Measurements from ENCODE around the gene ESYT3.

ESYT3 gene

DNA sequence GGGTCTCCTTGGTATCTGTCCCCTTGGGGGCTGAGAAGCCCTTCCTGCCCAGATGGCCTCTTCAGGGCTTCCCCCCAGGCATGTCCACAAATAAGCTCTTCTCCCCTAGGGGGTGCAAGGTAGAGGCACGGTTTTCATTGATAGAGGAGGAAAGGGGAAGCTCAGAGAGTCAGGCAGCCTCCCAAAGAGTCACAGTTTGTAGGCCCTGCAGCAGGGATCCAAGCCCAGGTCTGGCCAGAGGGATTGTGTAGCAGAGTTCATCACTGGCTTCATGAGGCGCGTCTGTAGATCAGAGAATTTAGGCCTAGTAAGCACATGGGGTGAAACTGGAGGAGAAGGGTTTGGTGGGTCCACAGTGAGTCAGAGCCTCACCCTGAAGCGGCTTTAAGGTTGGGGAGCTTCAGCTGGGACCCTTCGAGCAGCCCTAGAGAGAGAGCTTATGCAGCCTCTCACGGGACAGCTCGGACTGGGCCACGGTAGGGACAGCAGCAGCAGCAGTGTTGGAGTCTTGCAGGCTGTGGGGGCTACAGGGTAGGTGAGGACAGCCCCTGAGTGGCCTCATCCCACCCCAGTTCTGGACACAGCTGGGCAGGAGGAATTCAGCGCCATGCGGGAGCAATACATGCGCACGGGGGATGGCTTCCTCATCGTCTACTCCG, 37.5 kb upstream of the ESYT3 start:
- Histone ChIP-seq H3K4me1 (ENCODE audit: control insufficient read depth in 2 of 2, insufficient read depth in 2 of 2, low read length in 2 of 2) (no peaks in the 10 kb centered on the region), H3K9ac (ENCODE audit: low read depth in 1 of 2, low read length in 2 of 2) (no peak overlapping the region), H3K27ac (ENCODE audit: low read depth in 2 of 2, low read length in 2 of 2) (no peak overlapping the region), H3K36me3 (ENCODE audit: control insufficient read depth in 2 of 2, insufficient read depth in 2 of 2, low read length in 2 of 2) (no peaks in the 10 kb centered on the region), H3K9me3 (ENCODE audit: control insufficient read depth in 2 of 2, low read length in 2 of 2) (no peaks in the 10 kb centered on the region), H3K27me3 (ENCODE audit: control insufficient read depth in 2 of 2, insufficient read depth in 2 of 2, low read length in 2 of 2) (no peaks in the 10 kb centered on the region), H3K4me3 (ENCODE audit: low read length in 2 of 2) (no peak overlapping the region)

- H3K36me3 ChIP-seq (ENCODE audit: control insufficient read depth in 2 of 2, insufficient read depth in 2 of 2, low read length in 2 of 2): no peaks in the 10 kb centered on the region
- no peak overlapping the region for H3K9ac ChIP-seq (ENCODE audit: low read depth in 1 of 2, low read length in 2 of 2)
- no peak overlapping the region for H3K4me3 ChIP-seq (ENCODE audit: low read length in 2 of 2)
- no peaks in the 10 kb centered on the region for H3K4me1 ChIP-seq (ENCODE audit: control insufficient read depth in 2 of 2, insufficient read depth in 2 of 2, low read length in 2 of 2)
- no peak overlapping the region for H3K27ac ChIP-seq (ENCODE audit: low read depth in 2 of 2, low read length in 2 of 2)
- no peaks in the 10 kb centered on the region for H3K27me3 ChIP-seq (ENCODE audit: control insufficient read depth in 2 of 2, insufficient read depth in 2 of 2, low read length in 2 of 2)
- no peaks in the 10 kb centered on the region for H3K9me3 ChIP-seq (ENCODE audit: control insufficient read depth in 2 of 2, low read length in 2 of 2)
These were observed 36.4 kb upstream of the ESYT3 start for GRCh38 chr3:138397983-138398382.

DNA sequence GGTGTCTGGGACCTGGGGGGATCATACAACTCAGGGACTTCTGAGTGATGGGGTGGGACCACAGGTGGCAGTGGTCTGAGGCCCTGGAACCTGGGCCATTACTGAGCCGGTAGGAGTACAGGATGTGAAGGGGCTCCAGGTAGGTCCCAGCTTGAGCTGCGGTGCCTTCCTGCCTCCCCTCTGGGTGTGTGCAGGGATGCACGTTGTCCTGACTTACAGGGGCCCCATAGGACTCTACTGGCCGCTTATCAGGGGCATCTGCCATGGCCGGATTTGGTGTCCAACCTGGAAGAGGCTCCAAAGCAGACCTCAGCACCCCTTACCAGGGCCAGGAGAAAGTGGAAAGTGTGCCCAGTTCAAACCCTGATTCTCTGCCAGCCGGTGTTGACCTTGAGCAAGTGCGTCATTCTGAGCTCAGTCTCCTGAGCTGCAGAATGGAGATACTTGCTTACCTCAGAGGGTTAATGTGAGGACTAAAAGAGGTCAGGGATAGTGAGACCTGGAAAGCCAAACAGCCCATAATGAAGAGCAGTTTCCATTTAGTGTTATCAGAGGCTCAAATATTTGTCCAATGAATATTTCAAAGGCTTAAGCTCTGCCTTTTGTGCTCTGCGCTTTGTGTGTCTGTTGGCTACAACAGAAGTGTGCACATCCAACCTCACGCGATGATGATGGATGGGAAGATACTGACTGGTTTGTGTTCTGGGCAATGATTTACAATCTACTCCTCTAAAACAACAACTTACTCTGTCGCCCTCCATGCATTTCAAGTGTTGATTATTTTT, 35.4 kb upstream of the ESYT3 start:
- Histone ChIP-seq H3K9me3 (ENCODE audit: control insufficient read depth in 2 of 2, low read length in 2 of 2) (no peaks in the 10 kb centered on the region), H3K9ac (ENCODE audit: low read depth in 1 of 2, low read length in 2 of 2) (no peak overlapping the region), H3K27me3 (ENCODE audit: control insufficient read depth in 2 of 2, insufficient read depth in 2 of 2, low read length in 2 of 2) (no peaks in the 10 kb centered on the region), H3K36me3 (ENCODE audit: control insufficient read depth in 2 of 2, insufficient read depth in 2 of 2, low read length in 2 of 2) (no peaks in the 10 kb centered on the region), H3K27ac (ENCODE audit: low read depth in 2 of 2, low read length in 2 of 2) (no peak overlapping the region), H3K4me3 (ENCODE audit: low read length in 2 of 2) (no peak overlapping the region), H3K4me1 (ENCODE audit: control insufficient read depth in 2 of 2, insufficient read depth in 2 of 2, low read length in 2 of 2) (no peaks in the 10 kb centered on the region)

- no peak overlapping the region for H3K4me3 ChIP-seq (ENCODE audit: low read length in 2 of 2)
- no peak overlapping the region for H3K9ac ChIP-seq (ENCODE audit: low read depth in 1 of 2, low read length in 2 of 2)
- H3K27ac ChIP-seq (ENCODE audit: low read depth in 2 of 2, low read length in 2 of 2): no peak overlapping the region
- no peaks in the 10 kb centered on the region for H3K36me3 ChIP-seq (ENCODE audit: control insufficient read depth in 2 of 2, insufficient read depth in 2 of 2, low read length in 2 of 2)
- H3K27me3 ChIP-seq (ENCODE audit: control insufficient read depth in 2 of 2, insufficient read depth in 2 of 2, low read length in 2 of 2): no peaks in the 10 kb centered on the region
- H3K9me3 ChIP-seq (ENCODE audit: control insufficient read depth in 2 of 2, low read length in 2 of 2): no peaks in the 10 kb centered on the region
- H3K4me1 ChIP-seq (ENCODE audit: control insufficient read depth in 2 of 2, insufficient read depth in 2 of 2, low read length in 2 of 2): no peaks in the 10 kb centered on the region
These were observed 34.6 kb upstream of the ESYT3 start for GRCh38 chr3:138399766-138400165.

DNA sequence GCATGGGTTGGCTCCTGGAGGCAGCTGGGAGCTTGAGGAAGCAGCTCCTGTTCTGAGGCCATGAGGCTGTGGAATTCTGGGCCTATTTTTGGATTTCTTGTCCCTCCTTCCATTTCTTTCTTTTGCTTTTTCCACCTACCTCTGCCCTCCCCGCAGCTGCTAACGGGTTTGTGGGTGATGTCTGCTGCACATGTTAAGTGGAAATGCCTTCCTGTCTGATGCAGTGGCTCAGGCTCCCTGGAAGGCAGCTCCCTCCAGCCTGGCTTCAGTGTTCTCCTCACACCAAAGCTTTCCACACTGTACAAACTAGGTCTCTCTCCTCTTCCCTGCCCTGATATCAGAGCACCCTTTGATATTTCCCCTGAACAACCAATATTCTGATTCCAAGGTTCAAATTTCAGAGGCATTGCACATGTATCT, 33.8 kb upstream of the ESYT3 start:
- Histone ChIP-seq H3K9me3 (ENCODE audit: control insufficient read depth in 2 of 2, low read length in 2 of 2) (no peaks in the 10 kb centered on the region), H3K27ac (ENCODE audit: low read depth in 2 of 2, low read length in 2 of 2) (no peak overlapping the region), H3K4me1 (ENCODE audit: control insufficient read depth in 2 of 2, insufficient read depth in 2 of 2, low read length in 2 of 2) (no peaks in the 10 kb centered on the region), H3K36me3 (ENCODE audit: control insufficient read depth in 2 of 2, insufficient read depth in 2 of 2, low read length in 2 of 2) (no peaks in the 10 kb centered on the region), H3K9ac (ENCODE audit: low read depth in 1 of 2, low read length in 2 of 2) (no peak overlapping the region), H3K4me3 (ENCODE audit: low read length in 2 of 2) (no peak overlapping the region), H3K27me3 (ENCODE audit: control insufficient read depth in 2 of 2, insufficient read depth in 2 of 2, low read length in 2 of 2) (no peaks in the 10 kb centered on the region)

- Histone ChIP-seq H3K36me3 (ENCODE audit: control insufficient read depth in 2 of 2, insufficient read depth in 2 of 2, low read length in 2 of 2) (no peaks in the 10 kb centered on the region), H3K9me3 (ENCODE audit: control insufficient read depth in 2 of 2, low read length in 2 of 2) (no peaks in the 10 kb centered on the region), H3K27ac (ENCODE audit: low read depth in 2 of 2, low read length in 2 of 2) (no peak overlapping the region), H3K4me1 (ENCODE audit: control insufficient read depth in 2 of 2, insufficient read depth in 2 of 2, low read length in 2 of 2) (no peaks in the 10 kb centered on the region), H3K27me3 (ENCODE audit: control insufficient read depth in 2 of 2, insufficient read depth in 2 of 2, low read length in 2 of 2) (no peaks in the 10 kb centered on the region), H3K9ac (ENCODE audit: low read depth in 1 of 2, low read length in 2 of 2) (no peak overlapping the region), H3K4me3 (ENCODE audit: low read length in 2 of 2) (no peak overlapping the region)
These were observed 32.6 kb upstream of the ESYT3 start for GRCh38 chr3:138401834-138402233.

DNA sequence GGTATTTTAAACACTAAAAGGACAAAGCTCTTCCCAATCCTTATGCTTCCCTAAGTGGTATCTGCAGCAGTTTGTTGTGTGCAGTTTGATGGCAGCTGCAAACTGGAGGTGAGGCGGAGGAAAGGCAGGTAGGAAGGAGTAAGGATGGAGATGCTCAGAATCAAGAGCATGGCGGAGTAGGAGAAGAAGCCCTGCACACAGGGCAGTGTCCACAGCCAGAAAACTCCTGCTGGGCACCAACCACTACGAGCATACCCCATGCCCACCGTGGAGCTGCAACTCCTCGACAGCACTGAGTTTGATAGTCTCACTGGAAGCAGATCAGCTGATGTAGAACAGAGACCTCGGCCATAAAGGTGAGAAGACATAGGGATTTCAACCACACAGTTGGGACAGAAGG, 30.3 kb upstream of the ESYT3 start:
- no peaks in the 10 kb centered on the region for H3K27me3 ChIP-seq (ENCODE audit: control insufficient read depth in 2 of 2, insufficient read depth in 2 of 2, low read length in 2 of 2)
- no peak overlapping the region for H3K27ac ChIP-seq (ENCODE audit: low read depth in 2 of 2, low read length in 2 of 2)
- no peaks in the 10 kb centered on the region for H3K4me1 ChIP-seq (ENCODE audit: control insufficient read depth in 2 of 2, insufficient read depth in 2 of 2, low read length in 2 of 2)
- no peaks in the 10 kb centered on the region for H3K36me3 ChIP-seq (ENCODE audit: control insufficient read depth in 2 of 2, insufficient read depth in 2 of 2, low read length in 2 of 2)
- H3K9ac ChIP-seq (ENCODE audit: low read depth in 1 of 2, low read length in 2 of 2): no peak overlapping the region
- no peak overlapping the region for H3K4me3 ChIP-seq (ENCODE audit: low read length in 2 of 2)
- no peaks in the 10 kb centered on the region for H3K9me3 ChIP-seq (ENCODE audit: control insufficient read depth in 2 of 2, low read length in 2 of 2)

- no peaks in the 10 kb centered on the region for H3K4me1 ChIP-seq (ENCODE audit: control insufficient read depth in 2 of 2, insufficient read depth in 2 of 2, low read length in 2 of 2)
These were observed 29.4 kb upstream of the ESYT3 start for GRCh38 chr3:138405001-138405400.

GRCh38 chr3:138405486-138405885, 28.9 kb upstream of the ESYT3 start:
- no peaks in the 10 kb centered on the region for H3K4me1 ChIP-seq (ENCODE audit: control insufficient read depth in 2 of 2, insufficient read depth in 2 of 2, low read length in 2 of 2)
- no peak overlapping the region for H3K27ac ChIP-seq (ENCODE audit: low read depth in 2 of 2, low read length in 2 of 2)
- H3K4me3 ChIP-seq (ENCODE audit: low read length in 2 of 2): no peak overlapping the region
- H3K9me3 ChIP-seq (ENCODE audit: control insufficient read depth in 2 of 2, low read length in 2 of 2): no peaks in the 10 kb centered on the region
- H3K36me3 ChIP-seq (ENCODE audit: control insufficient read depth in 2 of 2, insufficient read depth in 2 of 2, low read length in 2 of 2): no peaks in the 10 kb centered on the region
- H3K9ac ChIP-seq (ENCODE audit: low read depth in 1 of 2, low read length in 2 of 2): no peak overlapping the region
- no peaks in the 10 kb centered on the region for H3K27me3 ChIP-seq (ENCODE audit: control insufficient read depth in 2 of 2, insufficient read depth in 2 of 2, low read length in 2 of 2)

More at GRCh38 chr3:138405001-138405400, 29.4 kb upstream of the ESYT3 start:
- H3K27me3 ChIP-seq (ENCODE audit: control insufficient read depth in 2 of 2, insufficient read depth in 2 of 2, low read length in 2 of 2): no peaks in the 10 kb centered on the region
- no peaks in the 10 kb centered on the region for H3K36me3 ChIP-seq (ENCODE audit: control insufficient read depth in 2 of 2, insufficient read depth in 2 of 2, low read length in 2 of 2)
- no peak overlapping the region for H3K9ac ChIP-seq (ENCODE audit: low read depth in 1 of 2, low read length in 2 of 2)
- H3K9me3 ChIP-seq (ENCODE audit: control insufficient read depth in 2 of 2, low read length in 2 of 2): no peaks in the 10 kb centered on the region
- no peak overlapping the region for H3K27ac ChIP-seq (ENCODE audit: low read depth in 2 of 2, low read length in 2 of 2)
- no peak overlapping the region for H3K4me3 ChIP-seq (ENCODE audit: low read length in 2 of 2)

GRCh38 chr3:138406606-138407005, 27.8 kb upstream of the ESYT3 start:
- no peaks in the 10 kb centered on the region for H3K36me3 ChIP-seq (ENCODE audit: control insufficient read depth in 2 of 2, insufficient read depth in 2 of 2, low read length in 2 of 2)
- no peaks in the 10 kb centered on the region for H3K9me3 ChIP-seq (ENCODE audit: control insufficient read depth in 2 of 2, low read length in 2 of 2)
- H3K27ac ChIP-seq (ENCODE audit: low read depth in 2 of 2, low read length in 2 of 2): no peak overlapping the region
- no peaks in the 10 kb centered on the region for H3K27me3 ChIP-seq (ENCODE audit: control insufficient read depth in 2 of 2, insufficient read depth in 2 of 2, low read length in 2 of 2)
- H3K9ac ChIP-seq (ENCODE audit: low read depth in 1 of 2, low read length in 2 of 2): no peak overlapping the region
- no peaks in the 10 kb centered on the region for H3K4me1 ChIP-seq (ENCODE audit: control insufficient read depth in 2 of 2, insufficient read depth in 2 of 2, low read length in 2 of 2)
- H3K4me3 ChIP-seq (ENCODE audit: low read length in 2 of 2): no peak overlapping the region

All from mucosa of rectum (tissue), 2 donors.